ENCODE data around the gene MTHFR. TPM values are rescaled to one million over a fixed set of nuclear protein-coding genes. Genes with fewer than 3 reads are reported as not detected.
A peak's percentile ranks its signal among the peaks of the same experiment; 100 is the strongest.

The MTHFR gene
- polyA plus RNA-seq, 1 donor = 17.1 TPM

DNA sequence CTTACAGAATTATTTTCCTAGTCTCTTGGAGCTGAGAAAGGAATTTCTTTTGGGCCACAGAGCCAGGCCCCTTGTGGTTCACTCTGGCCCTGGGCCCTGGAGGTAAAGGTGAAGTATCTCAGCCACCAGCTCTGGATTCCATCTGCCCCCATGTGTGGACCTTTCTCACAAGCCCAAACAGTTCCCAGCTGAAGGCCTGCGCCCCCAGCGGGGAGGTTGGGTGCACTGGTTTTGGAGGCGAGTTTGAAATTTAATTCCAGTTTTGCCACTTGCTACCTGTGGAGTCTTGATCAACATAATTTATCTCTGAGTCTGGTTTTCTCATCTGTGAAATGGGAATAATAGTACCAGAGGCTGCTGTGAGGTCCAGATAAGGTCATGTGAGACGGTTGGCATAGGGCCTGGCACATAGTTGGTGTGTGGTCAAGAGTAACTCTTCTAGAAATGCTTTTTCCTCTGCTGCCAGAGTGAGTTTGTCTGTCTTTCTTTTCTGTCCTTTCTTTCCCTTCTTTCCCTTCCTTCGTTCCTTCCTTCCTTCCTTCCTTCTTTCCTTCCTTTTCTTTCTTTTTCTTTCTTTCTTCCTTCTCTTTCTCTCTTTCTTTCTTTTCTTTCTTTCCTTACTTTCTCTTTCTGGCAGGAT is 63.7 kb downstream of the MTHFR start:
- H3K27ac ChIP-seq (ENCODE audit: low read length) = no peak overlapping the region
- H3K9me3 ChIP-seq (ENCODE audit: control insufficient read depth, low read depth, low read length) = no peaks in the 10 kb centered on the region
- no peaks in the 10 kb centered on the region for H3K27me3 ChIP-seq (ENCODE audit: control insufficient read depth, insufficient read depth, low read length)
- peaks cover 5% of the 10 kb centered on the region for H3K36me3 ChIP-seq (ENCODE audit: control insufficient read depth, insufficient read depth, low read length)
- peaks cover 4% of the 10 kb centered on the region for H3K4me1 ChIP-seq (ENCODE audit: control insufficient read depth, insufficient read depth, low read length)
- WGBS (ENCODE audit: insufficient coverage, low lambda C conversion rate) = 89% methylated on average over 1 of the region's 5 CpGs
- H3K4me3 ChIP-seq (ENCODE audit: low read length) = no peak overlapping the region
- DNase-seq = no peak

DNA sequence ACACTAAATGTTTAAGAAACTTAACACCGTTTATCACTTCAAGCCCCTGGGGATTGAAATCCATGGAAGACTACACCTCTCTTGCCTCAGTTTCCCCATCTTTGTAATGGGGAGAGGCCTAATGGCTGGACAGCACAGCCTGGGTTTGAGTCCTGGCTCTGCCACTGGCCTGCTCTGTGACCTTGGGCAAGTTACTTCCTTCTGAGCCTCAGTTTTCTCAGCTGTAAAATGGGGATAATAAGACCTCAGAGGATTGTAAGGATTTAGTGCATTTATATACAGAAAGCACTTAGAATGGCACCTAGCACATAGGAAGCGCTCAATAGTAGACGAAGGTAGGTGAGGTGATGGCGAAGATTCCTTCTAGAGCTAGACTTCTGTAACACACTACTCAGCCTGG is 64.3 kb downstream of the MTHFR start:
- Histone ChIP-seq H3K4me3 (ENCODE audit: low read length) (no peak overlapping the region), H3K4me1 (ENCODE audit: control insufficient read depth, insufficient read depth, low read length) (peaks cover 4% of the 10 kb centered on the region), H3K9me3 (ENCODE audit: control insufficient read depth, low read depth, low read length) (no peaks in the 10 kb centered on the region), H3K27ac (ENCODE audit: low read length) (no peak overlapping the region), H3K36me3 (ENCODE audit: control insufficient read depth, insufficient read depth, low read length) (peaks cover 5% of the 10 kb centered on the region), H3K27me3 (ENCODE audit: control insufficient read depth, insufficient read depth, low read length) (no peaks in the 10 kb centered on the region)
- no peak for DNase-seq
- no CpG with 5 or more reads among the region's 4 CpGs for WGBS (ENCODE audit: insufficient coverage, low lambda C conversion rate)

DNA sequence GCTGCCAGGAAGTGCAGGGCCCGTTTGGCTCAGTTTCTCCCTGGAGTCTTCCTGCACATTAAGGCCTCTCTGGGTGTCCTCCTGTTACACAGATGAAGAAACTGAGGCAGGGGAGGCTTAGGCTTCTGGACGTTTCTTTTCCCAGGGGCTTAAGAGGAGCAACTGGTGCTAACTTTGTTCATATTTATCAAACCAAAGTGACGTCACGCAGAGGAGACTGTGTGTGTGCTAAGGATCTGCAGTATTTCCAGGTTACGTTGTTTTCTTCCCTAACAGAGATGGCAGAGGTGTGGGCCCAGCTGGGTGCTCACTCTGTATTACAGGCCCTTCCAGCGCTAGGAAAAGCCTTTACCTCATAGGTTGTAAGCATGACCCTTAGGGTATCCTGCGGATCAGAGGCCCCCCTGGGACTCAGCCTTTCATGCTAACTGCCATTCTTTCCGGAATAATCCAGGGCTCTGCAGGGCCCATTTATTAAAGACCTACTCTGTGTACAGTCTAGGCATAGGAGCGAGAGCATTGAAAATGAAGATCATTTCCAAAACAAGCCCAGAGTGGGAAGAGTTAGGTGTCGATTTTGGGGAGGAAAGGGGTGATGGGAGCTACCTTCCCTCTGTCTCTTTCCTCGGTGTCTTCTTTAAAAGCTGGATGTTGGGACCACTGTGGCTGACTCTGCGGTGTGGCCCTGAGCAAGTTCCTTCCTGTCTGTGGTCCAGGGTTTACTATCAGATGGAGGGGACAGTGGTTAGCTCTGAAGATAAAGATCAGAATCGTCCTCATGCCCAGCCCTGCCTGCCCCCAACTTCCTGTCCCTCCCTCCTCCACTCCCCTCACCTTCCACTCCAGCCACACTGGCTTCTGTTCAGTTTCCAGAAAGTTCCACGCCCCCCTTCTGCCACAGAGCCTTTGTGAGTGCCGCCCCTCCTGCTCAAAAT is 65.2 kb downstream of the MTHFR start:
- Histone ChIP-seq H3K9me3 (ENCODE audit: control insufficient read depth, low read depth, low read length) (peaks cover 5% of the 10 kb centered on the region), H3K27ac (ENCODE audit: low read length) (no peak overlapping the region), H3K4me1 (ENCODE audit: control insufficient read depth, insufficient read depth, low read length) (peaks cover 7% of the 10 kb centered on the region), H3K36me3 (ENCODE audit: control insufficient read depth, insufficient read depth, low read length) (no peaks in the 10 kb centered on the region), H3K4me3 (ENCODE audit: low read length) (no peak overlapping the region), H3K27me3 (ENCODE audit: control insufficient read depth, insufficient read depth, low read length) (no peaks in the 10 kb centered on the region)
- DNase-seq = no peak
- no CpG with 5 or more reads among the region's 15 CpGs for WGBS (ENCODE audit: insufficient coverage, low lambda C conversion rate)

DNA sequence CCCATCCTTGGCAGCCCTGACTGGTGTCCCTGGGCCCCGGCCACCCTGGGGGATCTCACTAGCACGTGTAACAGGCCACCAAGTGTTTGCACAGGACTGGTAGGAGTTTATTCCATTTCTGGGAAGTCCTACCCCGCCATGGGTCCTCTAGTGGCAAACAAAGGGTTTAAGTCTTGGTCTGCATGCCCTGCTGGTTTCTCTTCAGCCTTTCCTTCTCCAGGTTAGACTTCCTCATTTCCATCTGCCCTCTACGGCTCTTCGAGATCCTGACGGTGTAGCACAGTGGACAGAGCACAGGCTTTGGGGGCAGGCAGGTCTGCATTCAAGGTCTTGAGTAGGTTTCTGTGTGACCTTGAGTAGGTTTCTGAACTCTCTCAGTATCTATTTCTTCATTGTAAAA is 67.0 kb downstream of the MTHFR start:
- no peak for DNase-seq
- no peaks in the 10 kb centered on the region for H3K36me3 ChIP-seq (ENCODE audit: control insufficient read depth, insufficient read depth, low read length)
- no peaks in the 10 kb centered on the region for H3K27me3 ChIP-seq (ENCODE audit: control insufficient read depth, insufficient read depth, low read length)
- 100% methylated on average over 1 of the region's 6 CpGs for WGBS (ENCODE audit: insufficient coverage, low lambda C conversion rate)
- no peak overlapping the region for H3K4me3 ChIP-seq (ENCODE audit: low read length)
- H3K9me3 ChIP-seq (ENCODE audit: control insufficient read depth, low read depth, low read length) = peaks cover 5% of the 10 kb centered on the region
- H3K27ac ChIP-seq (ENCODE audit: low read length) = no peak overlapping the region
- peaks cover 7% of the 10 kb centered on the region for H3K4me1 ChIP-seq (ENCODE audit: control insufficient read depth, insufficient read depth, low read length)

DNA sequence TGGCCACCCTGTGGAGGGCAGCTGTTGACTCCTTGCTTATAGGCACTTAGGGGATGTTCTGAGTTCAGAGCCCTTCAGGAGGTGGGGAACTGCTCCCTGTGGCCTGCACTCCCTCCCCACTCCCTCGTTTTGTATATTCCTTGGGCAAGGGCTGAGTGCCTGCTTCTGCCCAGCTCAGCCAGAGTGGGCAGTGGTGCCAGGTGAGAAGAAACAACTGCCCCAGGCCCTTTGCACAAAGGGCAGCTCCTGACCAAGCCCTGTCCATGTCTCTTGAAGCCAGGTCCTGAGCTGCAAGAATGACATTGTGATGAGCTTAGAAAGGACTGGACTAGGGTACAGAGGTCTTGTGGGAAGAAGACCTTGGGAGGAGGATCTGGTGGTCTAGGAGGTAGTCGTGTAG is 67.7 kb downstream of the MTHFR start:
- no CpG with 5 or more reads among the region's 2 CpGs for WGBS (ENCODE audit: insufficient coverage, low lambda C conversion rate)
- Histone ChIP-seq H3K27me3 (ENCODE audit: control insufficient read depth, insufficient read depth, low read length) (no peaks in the 10 kb centered on the region), H3K4me1 (ENCODE audit: control insufficient read depth, insufficient read depth, low read length) (peaks cover 7% of the 10 kb centered on the region), H3K27ac (ENCODE audit: low read length) (no peak overlapping the region), H3K36me3 (ENCODE audit: control insufficient read depth, insufficient read depth, low read length) (no peaks in the 10 kb centered on the region), H3K9me3 (ENCODE audit: control insufficient read depth, low read depth, low read length) (peaks cover 5% of the 10 kb centered on the region), H3K4me3 (ENCODE audit: low read length) (no peak overlapping the region)
- DNase-seq = no peak

DNA sequence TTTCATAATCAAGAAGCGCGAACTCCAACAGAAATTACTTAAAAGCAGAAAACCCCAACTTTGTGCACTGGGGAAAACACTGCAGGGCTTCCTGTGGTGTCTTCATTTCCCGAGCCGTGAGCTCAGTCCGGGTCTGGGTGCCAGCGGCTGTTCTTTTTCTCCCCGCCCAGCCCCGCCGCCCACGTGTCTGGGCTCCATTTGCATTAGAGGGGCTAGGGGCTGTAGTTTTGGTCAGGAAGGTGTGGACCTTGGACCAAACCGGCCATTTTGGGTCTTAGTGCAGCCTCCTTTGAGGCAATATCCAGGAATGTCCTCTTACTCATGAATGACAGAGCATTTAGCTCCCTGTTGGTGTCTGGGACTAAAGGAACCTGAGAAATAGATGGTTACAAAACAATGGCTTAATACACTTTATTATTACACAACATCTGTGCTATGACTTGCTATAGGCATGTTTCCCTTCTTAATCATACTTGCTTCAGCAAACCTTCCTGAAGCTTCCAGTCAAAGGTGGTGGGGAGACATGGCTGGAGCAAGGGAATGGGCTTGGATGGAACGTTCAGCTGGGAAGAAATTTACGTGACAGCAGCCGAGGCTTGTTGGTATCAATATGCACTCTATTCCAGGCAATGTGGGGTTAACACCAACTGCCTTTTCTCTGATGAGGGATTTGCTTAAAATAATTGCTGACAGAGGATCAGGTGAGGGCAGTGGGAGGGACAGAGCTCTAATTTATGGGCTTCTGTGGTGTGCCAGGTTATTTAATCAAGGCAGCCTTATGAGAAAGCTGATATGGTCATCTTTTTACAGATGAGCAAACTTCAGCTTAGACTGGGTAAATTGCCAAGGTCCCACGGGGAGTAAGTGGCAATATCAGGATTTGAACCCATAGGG is 68.8 kb downstream of the MTHFR start:
- DNase-seq = peak in 1 of 2 donors; percentile 66
- Histone ChIP-seq H3K4me3 (ENCODE audit: low read length) (peak overlapping the region; percentile 98), H3K27me3 (ENCODE audit: control insufficient read depth, insufficient read depth, low read length) (no peaks in the 10 kb centered on the region), H3K9me3 (ENCODE audit: control insufficient read depth, low read depth, low read length) (peaks cover 5% of the 10 kb centered on the region), H3K4me1 (ENCODE audit: control insufficient read depth, insufficient read depth, low read length) (peaks cover 9% of the 10 kb centered on the region), H3K36me3 (ENCODE audit: control insufficient read depth, insufficient read depth, low read length) (no peaks in the 10 kb centered on the region), H3K27ac (ENCODE audit: low read length) (peak overlapping the region; percentile 69)
- WGBS (ENCODE audit: insufficient coverage, low lambda C conversion rate) = no CpG with 5 or more reads among the region's 15 CpGs

DNA sequence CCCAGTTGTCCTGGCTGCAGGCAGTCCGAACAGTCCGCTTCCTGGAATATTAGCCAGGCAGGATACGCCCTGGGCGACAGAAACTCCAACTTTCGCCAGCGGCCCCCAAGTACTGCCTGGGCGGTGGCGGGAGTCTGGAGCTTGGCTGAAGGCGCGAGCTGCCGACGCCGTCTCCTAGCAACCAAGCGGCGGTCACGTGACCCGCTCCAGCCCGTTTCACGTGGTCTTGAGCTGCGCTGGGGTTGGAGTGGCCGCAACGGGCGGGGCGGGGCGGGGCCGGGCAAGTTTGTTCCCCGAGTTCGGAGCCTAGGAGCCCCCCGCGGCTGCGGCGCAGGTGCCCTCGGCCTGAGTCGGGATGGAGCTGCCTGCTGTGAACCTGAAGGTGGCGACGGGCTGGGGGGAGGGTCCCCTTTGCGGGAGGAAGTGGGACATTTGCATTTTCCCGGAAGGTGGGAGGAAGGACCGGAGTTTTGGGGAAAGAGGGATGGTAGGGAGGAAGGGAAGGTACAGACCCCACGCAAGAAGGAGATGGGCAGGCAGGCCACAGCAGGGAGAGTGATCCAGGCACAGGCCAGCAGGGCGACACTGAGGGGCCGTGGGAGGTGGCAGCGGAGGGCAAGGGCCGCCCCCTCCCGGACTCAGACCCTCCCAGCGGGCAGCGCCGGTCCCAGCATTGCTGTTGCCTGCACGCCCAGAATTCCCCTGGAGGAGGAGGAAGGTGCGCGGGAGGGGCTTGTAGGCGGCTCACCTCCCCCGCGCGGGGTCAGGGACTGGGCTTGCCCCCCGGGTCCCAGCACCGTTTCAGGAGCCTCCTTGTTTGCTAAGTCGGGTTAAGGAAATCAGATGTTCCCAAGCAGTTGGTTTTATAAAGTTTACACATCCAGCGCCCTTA is 69.7 kb downstream of the MTHFR start, which contains the start of gene AGTRAP:
TSS of gene AGTRAP (plus strand) at position 283 of the 892 bp plus-strand sequence. CDS start at position 356, 73 bp downstream.
- Histone ChIP-seq H3K27ac (ENCODE audit: low read length) (peak within 1 kb of the TSS; percentile 69), H3K9me3 (ENCODE audit: control insufficient read depth, low read depth, low read length) (peaks cover 5% of the 10 kb centered on the region), H3K4me3 (ENCODE audit: low read length) (peak within 1 kb of the TSS; percentile 98), H3K4me1 (ENCODE audit: control insufficient read depth, insufficient read depth, low read length) (peaks cover 11% of the 10 kb centered on the region), H3K36me3 (ENCODE audit: control insufficient read depth, insufficient read depth, low read length) (no peaks in the 10 kb centered on the region), H3K27me3 (ENCODE audit: control insufficient read depth, insufficient read depth, low read length) (no peaks in the 10 kb centered on the region)
- DNase-seq = peak; percentile 95 to 96
- WGBS (ENCODE audit: insufficient coverage, low lambda C conversion rate) = no CpG with 5 or more reads among the region's 59 CpGs

Other genes with a start within 250 kb of the MTHFR start
- gene FBXO2, start 151.5 kb downstream of the MTHFR start, polyA plus RNA-seq = 102 TPM
- 33.6 TPM for gene FBXO44, start 151.1 kb downstream of the MTHFR start, polyA plus RNA-seq
- 18.3 TPM for gene FBXO6, start 141.8 kb downstream of the MTHFR start, polyA plus RNA-seq
- 30.0 TPM for gene MAD2L2, start 124.8 kb downstream of the MTHFR start, polyA plus RNA-seq
- 0.42 TPM for gene DRAXIN, start 114.3 kb downstream of the MTHFR start, polyA plus RNA-seq
- 21.5 TPM for gene AGTRAP, start 69.8 kb downstream of the MTHFR start, polyA plus RNA-seq
- 0.15 TPM for gene C1orf167, start 43.8 kb downstream of the MTHFR start, polyA plus RNA-seq
- gene CLCN6, start 227 bp upstream of the MTHFR start, polyA plus RNA-seq = 22.4 TPM
- 1.8 TPM for gene NPPA, start 41.8 kb upstream of the MTHFR start, polyA plus RNA-seq
- gene NPPB, start 53.0 kb upstream of the MTHFR start, polyA plus RNA-seq = not detected
- gene KIAA2013, start 120.5 kb upstream of the MTHFR start, polyA plus RNA-seq = 95.0 TPM
- gene PLOD1, start 128.8 kb upstream of the MTHFR start, polyA plus RNA-seq = 69.0 TPM
- gene MFN2, start 174.5 kb upstream of the MTHFR start, polyA plus RNA-seq = 72.6 TPM
- gene MIIP, start 213.5 kb upstream of the MTHFR start, polyA plus RNA-seq = 27.1 TPM

Data from large intestine (tissue), 3 donors.